GM20000 (cell line): ENCODE measurements around the gene PIGC.

Experiments
- DNase-seq: peaks from one replicate; pipeline ENCODE4 v3.0.0; 2012; ENCODE audit warnings: low spot score
- TF ChIP-seq, protein P1 (sequence below): IDR thresholded peaks from 2 replicates; pipeline ENCODE4 v1.5.1; 2012; ENCODE audit warnings: mild to moderate bottlenecking, control low read depth; ENCODE audit errors: extremely low read depth, missing control alignments

The PIGC gene

DNA sequence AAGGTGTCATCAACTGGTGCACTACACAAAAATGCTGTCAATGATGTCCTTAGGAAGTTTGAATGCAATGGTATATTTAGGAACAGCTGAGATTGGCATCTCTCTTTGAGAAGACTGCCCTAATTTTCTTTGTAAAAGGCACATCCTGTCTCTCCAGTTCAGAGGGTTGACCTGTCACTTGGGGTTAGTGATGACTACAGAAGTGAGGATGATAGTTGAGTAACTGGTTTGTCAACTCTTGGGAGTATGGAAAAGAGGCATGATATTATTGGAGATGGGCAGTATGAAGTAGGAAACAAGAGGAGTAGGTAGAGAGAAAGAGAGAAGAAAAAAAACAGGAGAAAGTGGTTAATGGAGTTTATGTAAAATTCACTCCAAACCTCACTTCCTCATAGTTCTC is 40.4 kb upstream of the PIGC start:
- DNase-seq = no peak
- TF ChIP-seq, protein P1, sequence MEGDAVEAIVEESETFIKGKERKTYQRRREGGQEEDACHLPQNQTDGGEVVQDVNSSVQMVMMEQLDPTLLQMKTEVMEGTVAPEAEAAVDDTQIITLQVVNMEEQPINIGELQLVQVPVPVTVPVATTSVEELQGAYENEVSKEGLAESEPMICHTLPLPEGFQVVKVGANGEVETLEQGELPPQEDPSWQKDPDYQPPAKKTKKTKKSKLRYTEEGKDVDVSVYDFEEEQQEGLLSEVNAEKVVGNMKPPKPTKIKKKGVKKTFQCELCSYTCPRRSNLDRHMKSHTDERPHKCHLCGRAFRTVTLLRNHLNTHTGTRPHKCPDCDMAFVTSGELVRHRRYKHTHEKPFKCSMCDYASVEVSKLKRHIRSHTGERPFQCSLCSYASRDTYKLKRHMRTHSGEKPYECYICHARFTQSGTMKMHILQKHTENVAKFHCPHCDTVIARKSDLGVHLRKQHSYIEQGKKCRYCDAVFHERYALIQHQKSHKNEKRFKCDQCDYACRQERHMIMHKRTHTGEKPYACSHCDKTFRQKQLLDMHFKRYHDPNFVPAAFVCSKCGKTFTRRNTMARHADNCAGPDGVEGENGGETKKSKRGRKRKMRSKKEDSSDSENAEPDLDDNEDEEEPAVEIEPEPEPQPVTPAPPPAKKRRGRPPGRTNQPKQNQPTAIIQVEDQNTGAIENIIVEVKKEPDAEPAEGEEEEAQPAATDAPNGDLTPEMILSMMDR = no peak

DNA sequence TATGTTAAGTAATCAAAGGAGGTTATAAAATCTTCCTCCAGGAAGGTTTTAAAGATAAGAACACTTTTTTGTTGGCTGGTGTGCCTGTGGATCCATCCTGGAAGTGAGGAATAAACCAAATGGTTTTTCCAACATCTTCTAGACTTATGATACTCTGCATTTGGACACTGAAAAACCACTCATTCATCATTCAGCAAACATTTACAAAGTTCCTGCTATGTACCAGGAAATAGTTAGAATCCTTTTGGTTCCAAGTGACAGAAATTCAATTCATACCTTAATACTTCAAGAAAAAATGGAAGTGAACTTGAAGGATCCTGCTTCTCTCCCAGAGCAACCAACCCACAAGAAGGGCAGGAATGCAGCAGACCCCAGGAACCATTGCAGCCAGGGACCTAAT is 39.6 kb upstream of the PIGC start:
- TF ChIP-seq, protein P1 = no peak
- DNase-seq = no peak

DNA sequence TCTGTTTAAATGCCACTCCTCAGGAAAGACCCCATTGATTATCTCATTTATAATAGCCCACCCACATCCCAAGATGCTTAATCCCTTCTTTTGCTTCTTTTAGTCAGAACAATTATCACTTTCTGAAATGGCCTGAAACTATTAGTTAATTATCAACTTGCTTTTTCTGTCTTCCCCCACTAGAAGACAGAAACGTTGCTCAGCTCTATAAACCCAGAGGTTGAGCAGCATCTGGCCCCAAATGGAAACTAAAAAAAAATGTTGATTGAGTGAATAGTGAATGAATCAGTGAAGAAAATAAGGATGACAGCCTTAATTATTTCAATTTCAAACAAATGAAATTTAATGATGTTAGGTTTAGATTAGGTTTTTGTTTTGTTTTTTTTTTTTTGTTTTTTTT is 38.2 kb upstream of the PIGC start:
- TF ChIP-seq, protein P1 = no peak

DNA sequence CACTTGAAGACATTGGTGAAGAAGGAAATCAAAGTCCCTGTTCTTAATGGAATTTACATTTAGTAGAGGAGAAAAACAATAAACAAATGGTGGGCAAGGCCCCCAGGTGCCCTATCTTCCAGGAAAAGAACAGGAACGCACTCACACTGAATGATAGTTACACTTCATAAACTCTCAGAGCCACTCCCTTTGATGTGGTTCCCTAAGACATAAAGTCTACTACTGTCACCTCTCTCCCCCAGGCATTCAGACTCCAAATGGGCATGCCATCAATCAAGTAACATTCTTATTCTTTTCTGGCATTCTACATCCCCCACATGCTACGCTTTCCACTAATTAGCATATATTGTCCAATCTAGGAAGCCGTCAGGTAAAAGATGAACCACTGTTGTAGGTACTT is 36.6 kb upstream of the PIGC start:
- no peak for DNase-seq
- TF ChIP-seq, protein P1 = no peak

More for the DNA sequence above, 38.2 kb upstream of the PIGC start:
- DNase-seq = no peak

DNA sequence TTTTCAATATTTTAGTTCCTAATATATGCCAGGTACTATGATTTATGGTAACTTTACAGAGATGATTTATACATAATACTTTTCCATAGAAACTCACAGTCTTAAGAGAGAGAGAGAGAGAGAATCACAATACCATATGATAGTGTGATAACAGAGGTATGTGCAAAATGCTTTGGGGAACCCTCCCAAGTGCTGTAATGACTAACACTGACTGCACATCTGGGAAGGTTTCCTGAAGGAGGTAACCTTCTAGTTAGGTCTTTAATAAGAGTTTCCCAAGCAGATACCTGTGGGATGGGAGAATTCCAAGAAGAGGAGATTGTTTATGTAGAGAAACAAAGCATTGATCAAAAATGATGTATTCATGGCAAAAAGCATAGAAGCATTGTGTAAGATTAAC is 34.6 kb upstream of the PIGC start:
- no peak for DNase-seq
- TF ChIP-seq, protein P1 = no peak

DNA sequence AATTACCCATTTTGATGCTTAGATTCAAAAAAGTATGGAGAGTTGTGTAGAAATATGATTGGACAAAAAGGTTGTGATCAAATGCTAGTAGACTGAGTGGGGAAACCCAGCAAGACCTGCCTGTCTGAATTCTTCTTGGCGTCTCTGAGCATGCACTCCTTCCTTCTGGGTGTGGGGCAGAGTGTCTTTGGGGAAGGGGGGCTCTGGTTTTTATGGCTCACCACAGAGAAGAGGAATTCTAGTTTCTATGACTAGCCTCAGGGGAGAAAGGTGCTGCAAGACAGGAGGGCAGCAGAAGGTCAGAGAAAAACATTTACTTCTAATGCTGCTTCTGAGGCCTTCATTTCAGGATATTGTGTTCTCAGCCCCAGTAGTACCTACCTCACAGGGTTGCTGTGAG is 33.9 kb upstream of the PIGC start:
- TF ChIP-seq, protein P1 = no peak
- no peak for DNase-seq

DNA sequence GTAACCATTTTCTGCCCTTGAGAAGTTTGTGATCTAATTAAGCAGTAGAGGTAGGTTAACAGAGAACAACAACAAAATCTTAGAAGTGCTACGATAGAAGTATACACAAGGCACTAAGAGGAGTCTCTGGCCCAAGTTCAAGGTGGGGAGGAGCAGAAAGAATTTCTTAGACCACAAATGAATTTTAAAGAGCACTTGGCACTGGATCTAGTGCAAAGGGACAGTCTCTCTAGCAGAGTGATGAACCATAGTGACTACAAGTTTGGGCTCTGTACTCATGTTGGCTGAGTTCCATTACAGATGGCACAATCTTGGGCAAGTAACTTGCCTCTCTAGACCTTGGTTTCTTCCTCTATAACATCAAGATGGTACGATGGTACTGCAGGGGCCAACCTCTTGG is 33.3 kb upstream of the PIGC start:
- TF ChIP-seq, protein P1 = no peak
- no peak for DNase-seq

DNA sequence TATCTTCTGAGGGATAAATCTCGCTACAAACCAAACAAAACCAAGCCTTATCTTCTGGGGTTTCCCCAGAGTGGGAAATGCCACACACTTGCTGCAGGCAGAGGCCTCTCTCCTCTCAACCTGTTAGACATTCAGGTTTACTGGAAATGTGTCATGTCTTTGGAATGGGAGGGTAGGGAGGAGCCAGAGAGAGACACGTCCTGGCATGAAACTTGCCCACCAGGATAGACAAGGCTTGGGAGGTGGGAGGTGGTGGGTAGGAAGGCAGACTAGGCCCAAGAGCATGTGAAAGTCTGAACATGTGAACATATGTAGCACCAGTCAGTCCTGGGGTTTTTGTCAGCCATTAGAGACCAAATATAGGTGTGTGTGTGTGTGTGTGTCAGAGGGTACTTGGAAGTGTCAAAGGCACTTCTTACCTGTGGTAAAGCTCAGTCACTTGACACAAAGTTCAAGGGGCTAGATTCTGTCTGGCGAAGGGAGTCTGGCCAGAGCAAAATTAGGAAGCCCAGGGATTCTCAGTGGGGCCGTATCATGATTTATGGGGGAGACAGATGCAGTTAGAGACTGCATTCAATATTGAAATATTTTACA is 32.4 kb upstream of the PIGC start:
- TF ChIP-seq, protein P1 = no peak
- no peak for DNase-seq
